ENCODE measurements around the gene MRS2.

MRS2 gene

GRCh38 chr6:24436979-24437378 is 34.2 kb downstream of the MRS2 start:
- no peak for DNase-seq

- DNase-seq: no peak
These were observed 37.3 kb downstream of the MRS2 start for GRCh38 chr6:24439858-24440539.

GRCh38 chr6:24440897-24441598 is 38.3 kb downstream of the MRS2 start:
- DNase-seq: no peak

DNA sequence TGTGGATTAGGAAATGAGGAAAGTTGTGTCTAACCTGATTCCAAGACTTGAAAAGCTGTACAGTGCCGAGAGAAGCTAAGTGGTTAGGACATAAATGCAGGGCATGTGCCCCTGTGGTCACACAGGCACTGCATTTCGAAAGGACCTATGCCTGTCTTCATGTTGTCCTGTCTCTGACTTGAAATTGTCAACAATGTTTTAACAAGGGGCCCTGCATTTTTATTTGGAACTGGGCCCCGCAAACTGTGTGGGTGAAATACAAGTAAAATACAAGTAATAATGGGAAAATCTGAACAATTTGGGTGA is 38.8 kb downstream of the MRS2 start:
- no peak for DNase-seq

GRCh38 chr6:24444588-24444987 is 41.9 kb downstream of the MRS2 start:
- no peak for DNase-seq

DNA sequence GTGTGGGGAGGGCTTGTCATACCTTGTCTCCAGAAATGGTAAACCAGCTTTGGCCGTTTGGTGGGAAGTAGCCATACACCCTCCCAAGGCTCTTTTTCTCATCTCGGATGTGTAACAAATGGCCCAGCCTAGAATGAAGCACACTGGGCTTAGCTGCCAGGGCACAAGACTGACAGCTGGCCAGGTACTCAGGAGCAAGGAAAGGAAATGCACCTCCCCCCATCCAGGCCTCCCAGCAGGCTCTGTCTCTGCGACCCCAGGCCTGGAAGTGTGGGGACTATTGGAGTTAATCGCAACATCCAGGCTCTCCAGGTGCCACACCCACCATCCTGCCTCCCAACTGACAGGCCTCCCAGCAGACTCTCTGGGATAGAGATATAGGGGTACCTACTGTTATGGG is 43.0 kb downstream of the MRS2 start:
- no peak for DNase-seq

GRCh38 chr6:24446670-24447069 is 43.9 kb downstream of the MRS2 start:
- no peak for DNase-seq

DNA sequence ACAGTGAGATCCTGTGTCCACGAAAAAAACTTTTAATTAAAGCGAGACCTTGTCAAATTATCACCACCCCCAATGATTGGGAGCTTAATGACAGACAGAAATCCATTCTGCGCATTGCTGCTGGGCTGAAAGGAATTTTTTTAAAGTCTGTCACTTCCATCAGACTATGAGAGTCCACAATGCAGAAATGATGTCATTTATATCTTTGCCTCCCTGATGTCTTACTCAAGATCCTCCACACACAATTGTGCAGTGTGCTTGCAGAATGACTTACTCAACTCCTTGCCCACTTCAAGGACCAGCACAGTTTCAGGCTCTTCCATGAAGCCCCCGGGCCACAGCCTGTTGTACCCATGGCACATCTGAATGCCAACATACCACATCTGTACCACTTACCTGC is 45.7 kb downstream of the MRS2 start:
- DNase-seq: no peak

- no peak for DNase-seq
These were observed 46.2 kb downstream of the MRS2 start for GRCh38 chr6:24448828-24449525.

- no peak for DNase-seq
These were observed 49.0 kb downstream of the MRS2 start for GRCh38 chr6:24451581-24452388.

- DNase-seq: no peak
These were observed 51.2 kb downstream of the MRS2 start for GRCh38 chr6:24453921-24454320.

- no peak for DNase-seq
These were observed 51.7 kb downstream of the MRS2 start for GRCh38 chr6:24454452-24454851.

GRCh38 chr6:24455061-24455460 is 52.3 kb downstream of the MRS2 start:
- no peak for DNase-seq

- no peak for DNase-seq
These were observed 55.4 kb downstream of the MRS2 start for GRCh38 chr6:24458134-24458533.

DNA sequence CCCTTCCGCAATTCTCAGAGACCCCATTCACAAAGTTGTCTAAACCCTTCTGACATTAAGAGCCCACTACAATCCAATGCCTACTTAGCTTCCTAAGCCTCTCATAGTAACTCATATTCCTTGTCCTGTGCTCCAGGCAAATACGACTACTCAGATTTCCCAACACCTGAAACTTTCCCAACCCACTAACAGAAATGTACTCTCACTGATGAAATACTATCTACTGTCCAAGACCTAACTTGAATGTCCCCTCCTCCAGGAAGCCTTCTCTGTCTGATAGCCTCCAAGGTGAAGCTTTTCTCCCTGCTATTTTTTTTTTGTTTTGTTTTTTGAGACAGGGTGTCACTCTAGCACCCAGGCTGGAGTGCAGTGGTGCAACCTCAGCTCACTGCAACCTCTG is 56.2 kb downstream of the MRS2 start:
- no peak for DNase-seq

DNA sequence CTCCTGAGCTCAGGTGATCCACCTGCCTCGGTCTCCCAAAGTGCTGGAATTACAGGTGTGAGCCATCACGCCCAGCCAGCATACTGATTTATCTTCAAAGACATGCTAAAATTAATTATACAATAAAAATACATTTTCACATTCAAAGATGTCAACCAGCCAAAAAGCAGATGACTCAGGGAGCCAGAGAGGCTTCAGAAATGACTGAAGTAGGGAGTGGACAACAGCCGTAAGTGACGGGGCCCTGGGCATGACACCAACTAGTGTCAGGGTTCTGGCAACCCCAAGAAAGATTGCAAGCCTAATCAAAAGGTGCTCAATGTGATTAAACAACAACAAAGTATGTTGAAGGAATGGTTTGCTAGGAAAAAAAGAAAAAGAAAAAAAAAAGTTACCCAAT is 58.2 kb downstream of the MRS2 start:
- no peak for DNase-seq

DNA sequence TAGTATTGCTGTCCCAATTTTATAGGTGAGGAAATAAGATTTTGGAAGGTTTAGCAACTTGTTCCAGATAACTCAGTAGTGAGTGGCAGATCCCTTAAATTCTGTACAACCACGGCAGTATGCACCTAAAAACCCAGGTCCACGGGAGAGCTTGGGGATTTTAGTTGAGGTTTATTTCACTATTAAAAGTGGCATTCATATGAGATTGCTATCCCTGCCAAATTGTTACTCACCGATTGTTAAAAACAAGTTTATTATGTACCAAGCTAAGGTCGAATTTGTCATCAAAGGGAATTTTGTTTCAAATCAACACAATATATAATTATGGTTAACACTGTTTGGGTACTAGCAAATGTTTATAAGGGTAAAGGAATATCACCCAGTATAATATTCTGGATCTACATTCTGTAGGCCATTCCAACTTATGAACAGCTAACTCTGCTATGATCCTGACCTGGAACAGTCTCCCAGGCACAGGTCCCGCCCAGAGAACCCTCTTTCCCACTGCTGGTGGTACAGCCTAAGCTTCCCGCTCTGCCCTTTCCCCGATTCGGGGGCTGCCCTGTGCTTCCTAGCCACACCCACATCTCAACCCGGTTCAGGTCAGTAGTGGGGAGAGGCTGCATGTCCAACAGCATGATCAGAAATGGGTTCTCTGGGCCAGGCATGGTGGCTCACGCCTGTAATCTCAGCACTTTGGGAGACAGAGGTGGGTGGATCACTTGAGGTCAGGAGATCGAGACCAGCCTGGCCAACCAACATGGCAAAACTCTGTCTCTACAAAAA is 61.7 kb downstream of the MRS2 start:
- DNase-seq: no peak

- no peak for DNase-seq
These were observed 67.1 kb downstream of the MRS2 start for GRCh38 chr6:24469811-24470210.

DNA sequence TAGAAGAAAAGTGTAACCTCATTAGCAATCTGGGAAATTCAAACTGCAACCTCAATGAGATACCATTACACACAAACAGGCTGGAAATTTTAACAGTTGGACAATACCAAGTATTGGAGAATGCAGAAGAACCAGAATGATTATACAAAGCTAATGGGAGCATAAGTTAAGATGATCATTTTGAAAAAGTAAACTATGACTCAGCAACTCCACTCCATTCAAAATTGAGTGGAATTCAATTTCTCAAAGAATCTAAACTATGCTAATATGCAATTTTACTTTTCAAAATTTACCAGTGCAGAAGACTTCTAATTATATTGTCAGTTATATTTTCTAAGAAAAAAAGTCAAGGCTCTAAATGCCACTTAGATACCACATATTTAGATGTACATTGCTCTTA is 69.4 kb downstream of the MRS2 start:
- no peak for DNase-seq

Data from activated T-cell treated with anti-CD3 and anti-CD28 coated beads, Interleukin-2, amount 50 U/mL, for 48 hours (primary cell).